CD4-positive, alpha-beta T cell treated with Interleukin-6 for 4 hours (primary cell): Measurements from ENCODE around the gene ASPHD2.
"Not testable (repeated sequence)": the region's sequence is repeated elsewhere in the genome, so short reads cannot be mapped to it uniquely, and the experiment has no call there.

Experiments used
- DNase-seq: peaks from one replicate; pipeline ENCODE4 v3.0.0-alpha.2; 2020; ENCODE audit warnings: mixed read lengths

The ASPHD2 gene, protein sequence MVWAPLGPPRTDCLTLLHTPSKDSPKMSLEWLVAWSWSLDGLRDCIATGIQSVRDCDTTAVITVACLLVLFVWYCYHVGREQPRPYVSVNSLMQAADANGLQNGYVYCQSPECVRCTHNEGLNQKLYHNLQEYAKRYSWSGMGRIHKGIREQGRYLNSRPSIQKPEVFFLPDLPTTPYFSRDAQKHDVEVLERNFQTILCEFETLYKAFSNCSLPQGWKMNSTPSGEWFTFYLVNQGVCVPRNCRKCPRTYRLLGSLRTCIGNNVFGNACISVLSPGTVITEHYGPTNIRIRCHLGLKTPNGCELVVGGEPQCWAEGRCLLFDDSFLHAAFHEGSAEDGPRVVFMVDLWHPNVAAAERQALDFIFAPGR

DNA sequence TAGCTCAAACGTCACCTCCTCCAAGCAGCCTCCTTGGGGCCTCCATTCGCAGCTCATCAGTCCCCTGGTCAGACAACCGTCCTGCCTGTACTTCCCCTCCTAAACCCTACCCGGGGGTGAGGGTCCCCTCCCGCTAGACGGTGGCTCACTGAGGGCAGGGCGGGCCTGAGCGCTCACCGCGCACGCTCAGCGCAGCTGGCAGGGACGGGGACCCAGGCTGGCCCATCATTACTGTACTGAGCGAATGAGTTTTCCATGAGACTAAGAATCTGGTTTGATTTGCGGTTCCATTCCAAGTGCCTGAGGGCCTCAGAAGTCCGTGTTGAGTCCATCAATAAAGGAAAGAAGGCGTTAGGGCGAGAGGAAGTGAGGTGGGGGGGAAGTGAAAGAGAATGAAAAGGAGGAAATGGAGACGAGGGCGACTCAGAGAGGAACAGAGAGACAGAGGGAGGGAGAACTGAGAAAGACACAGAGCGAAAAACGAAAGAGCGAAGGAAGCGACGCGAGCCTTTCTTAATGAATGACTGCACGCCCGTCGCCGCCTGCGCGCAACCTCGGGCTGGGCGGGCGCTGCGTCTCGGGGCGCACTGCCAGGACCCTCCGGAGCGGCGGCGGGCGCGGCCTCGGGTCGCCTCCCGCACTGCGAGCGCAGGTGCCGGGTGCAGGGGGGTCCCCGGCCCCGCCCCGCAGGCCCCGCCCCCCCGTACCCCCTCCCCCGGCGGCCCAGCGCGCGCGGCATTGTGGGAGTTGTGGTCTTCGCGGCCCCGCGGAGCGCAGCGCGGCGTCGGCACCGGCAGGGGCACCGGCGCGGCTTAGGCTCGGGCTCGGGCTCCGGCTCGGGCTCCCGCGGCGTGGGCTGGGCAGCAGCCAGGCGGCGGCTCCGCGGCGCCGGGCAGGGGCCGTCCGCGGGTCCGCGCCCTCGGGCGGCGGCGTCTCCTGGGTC, at the start of gene ASPHD2:
TSS of gene ASPHD2 (plus strand) at position 746 of the 943 bp plus-strand sequence. CDS start 4,356 bp downstream, outside the sequence.
- peak; percentile 88 for DNase-seq

DNA sequence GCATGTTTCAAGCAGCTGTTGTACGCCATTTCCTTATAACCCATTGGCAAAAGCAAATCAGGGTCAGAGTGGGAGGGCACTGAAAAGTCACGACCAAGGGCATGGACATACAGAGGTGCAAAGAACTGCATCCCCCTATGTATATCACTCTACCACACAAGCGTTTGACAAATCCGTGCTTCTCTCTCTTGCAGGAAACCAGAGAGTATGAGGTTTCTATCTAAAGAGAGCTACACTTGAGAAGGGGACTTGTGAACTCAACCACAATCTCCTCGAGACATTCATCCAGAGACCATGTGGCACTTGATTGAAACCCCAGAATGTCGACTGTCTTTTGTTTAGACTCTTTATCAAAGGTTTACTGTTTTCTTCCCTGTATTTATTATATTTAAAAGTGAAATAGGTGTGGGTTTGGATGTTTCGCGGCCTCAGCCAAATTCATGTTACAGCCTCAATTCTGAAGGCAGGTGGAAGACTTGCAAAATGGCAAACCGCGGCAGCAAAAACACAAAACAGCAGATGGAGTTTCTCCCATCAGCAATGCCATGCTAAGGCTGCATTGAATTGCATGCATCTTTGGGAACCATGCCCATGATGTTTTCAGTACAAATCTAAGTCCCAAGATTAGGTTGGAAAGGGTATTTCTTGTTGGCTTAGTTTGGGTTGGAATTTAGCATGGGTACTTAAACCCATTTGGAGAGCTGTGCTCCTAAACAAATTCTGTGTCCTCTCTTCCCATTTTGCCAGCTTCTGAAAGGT, 48.8 kb upstream of the ASPHD2 start:
- no peak for DNase-seq

DNA sequence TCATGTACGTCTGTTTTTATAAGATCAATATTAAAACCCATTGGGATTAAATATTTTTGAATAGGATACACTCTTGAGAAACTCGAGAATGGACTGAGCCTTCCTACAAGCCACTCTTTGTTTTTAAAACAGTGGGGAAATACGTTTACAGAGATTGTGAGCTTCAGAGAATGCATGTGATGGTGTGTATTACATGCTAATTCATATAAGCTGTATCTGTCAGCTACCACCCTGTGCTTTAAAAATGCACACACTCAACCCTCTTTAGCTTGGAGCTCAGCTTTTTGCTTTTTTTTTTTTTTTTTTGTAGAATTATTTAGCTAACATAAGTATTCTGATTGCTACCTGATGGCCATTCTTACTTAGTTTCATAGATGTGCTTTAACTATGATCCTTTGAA, 46.3 kb upstream of the ASPHD2 start:
- no peak for DNase-seq

DNA sequence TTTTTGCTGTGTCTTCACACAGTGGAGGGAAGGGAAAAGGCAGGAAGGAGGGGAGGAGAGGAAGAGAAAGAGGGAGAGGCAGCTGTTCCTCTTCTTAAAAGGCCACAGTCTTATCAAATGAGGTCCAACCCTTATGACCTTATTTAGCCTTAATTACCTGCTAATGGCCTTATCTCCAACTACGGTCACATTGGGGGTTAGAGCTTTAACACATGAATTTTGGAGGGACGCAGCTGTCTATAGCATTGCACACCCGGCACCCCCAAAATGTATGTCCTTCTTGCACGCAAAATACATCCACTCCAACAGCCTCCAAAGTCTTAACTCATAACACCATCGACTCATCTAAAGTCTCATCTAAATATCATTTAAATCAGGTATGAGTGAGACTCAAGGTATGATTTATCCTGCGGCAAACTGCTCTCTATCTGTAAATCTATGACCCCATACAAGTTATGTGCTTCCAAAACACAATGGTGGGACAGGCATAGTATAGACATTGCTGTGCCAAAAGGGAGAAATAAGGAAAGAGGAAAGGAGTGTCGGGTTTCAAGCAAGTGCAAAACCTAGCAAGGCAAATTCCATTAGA, 45.0 kb upstream of the ASPHD2 start:
- DNase-seq: no peak

DNA sequence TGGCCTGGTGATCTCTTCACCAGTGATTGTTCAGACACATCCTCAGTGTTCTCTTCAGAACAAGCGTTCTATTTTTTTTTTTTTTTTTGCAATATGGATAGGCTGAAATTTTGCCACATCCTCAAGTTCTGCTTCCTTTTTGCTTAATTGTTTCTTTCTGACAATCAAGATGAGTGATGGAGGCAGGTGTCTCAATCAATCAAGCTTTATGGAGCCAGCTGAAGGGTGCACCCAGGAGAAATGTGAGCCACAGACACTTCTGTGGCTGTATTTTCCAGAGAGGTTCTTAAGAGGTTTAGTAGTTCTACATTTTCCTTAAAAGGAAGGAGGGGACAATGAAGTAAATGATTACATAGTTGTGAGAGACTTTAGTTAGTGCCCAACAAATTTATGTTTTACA, 43.9 kb upstream of the ASPHD2 start:
- DNase-seq: no peak

DNA sequence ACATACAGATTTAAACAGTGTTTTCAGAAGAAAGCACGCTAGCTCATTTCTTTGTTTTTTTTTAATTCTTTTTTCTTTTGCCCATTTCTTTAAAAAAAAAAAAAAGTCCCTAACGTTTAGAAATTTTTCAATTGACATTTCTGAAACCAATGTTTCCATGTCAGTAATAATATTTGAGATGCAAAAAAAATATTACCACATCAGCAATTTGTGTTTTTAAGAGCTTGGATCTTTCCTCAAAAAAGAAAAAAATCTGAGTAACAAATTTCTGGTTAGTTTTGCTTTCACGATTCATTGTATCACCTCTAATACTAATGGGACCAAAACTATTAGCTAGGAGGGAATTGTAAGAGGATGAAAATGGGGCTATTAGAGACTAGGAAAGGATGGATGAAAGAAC, 39.9 kb upstream of the ASPHD2 start:
- DNase-seq: no peak

DNA sequence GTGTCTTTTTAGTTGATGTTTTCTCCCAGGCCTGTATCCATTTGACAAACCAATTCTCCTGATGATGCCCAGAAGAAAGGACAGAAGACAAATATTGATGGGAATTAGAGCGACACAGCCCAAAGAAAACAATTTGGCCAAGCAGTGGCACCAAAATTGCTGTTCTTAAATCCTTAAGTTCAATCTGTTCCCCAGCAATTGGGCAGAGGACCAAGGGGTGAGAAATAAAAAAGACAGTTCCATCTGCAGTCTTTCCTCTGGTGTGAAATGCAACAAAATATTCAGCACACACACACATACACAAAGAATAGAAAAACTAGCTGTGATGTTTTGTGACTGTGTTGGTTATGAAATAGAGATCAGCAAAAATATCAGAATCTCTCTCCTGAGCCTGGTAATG, 38.0 kb upstream of the ASPHD2 start:
- no peak for DNase-seq

DNA sequence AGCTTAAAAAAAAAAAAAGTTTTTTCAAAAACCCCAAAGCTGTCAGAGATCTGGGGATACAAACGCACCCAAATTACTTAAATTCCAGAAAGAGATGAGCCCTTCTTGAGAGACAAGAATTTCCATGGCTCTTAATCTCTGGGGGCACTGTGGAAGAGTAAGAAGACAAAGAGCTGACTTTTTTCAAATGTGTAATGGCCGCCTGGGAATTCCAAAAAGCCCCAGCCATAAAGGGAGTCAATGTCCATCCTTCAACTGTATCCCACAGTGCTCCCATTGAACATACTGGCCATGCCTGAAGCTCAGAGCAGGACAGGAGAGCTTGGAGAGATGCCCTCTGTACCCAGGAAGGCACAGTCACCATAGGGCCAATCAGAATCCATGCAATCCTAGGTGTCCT, 37.4 kb upstream of the ASPHD2 start:
- no peak for DNase-seq

DNA sequence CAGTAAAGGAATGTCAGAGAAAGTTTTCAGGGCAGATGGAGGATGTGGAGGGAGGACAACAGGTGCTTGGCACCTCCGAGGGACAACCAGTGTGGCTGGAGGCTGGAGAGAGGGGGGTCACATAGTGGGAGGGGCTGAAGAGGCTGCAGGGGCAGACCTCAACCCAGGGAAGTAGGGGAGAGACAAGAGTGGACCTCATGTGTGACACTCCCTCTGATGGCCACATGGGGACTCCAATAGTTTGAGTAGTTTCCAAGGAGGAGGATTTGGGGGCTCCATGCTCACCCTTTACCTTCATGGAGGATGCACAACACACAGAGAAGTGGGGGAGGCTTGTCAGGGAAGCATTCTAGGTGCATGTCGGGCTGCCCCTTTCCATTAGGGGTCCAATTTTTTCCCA, 35.1 kb upstream of the ASPHD2 start:
- no peak for DNase-seq

DNA sequence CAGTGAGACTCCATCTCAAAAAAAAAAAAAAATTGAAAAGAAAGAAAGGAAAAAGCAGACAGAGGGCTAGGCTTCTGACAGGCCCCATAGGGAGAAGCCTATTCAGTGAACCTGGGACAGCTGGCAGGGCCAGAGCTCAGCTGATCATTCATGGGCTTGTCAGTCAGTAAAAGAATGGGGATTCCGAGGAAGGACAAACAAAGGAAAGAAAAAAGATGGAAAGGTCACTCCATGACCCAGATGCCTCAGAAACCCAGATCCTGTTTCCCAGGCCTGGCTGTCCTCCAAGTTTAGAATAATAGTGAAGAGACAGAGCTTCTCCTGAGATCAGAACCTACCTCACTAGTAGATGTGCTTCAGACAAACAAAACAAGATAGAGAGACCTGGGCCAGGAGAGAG, 34.3 kb upstream of the ASPHD2 start:
- DNase-seq: no peak

DNA sequence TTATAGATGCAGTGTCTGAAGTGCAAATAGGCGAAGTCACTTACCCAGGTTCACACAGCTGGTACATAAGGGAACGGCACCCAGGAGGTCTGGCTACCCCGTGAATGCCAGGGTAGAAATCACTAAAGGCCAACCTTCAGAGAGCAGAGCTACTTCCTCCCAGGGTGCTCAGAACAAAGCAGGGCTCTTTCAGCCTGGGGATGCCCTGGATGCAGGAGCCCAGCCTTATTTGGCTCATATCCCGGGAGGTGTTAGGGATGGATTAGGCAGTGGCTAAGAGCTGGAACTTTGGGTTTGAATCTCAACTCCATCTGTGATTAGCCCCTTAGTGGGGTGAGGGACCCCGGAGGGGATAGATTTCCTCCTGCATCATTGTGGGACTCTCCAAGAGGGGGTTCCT, 33.1 kb upstream of the ASPHD2 start:
- DNase-seq: no peak

DNA sequence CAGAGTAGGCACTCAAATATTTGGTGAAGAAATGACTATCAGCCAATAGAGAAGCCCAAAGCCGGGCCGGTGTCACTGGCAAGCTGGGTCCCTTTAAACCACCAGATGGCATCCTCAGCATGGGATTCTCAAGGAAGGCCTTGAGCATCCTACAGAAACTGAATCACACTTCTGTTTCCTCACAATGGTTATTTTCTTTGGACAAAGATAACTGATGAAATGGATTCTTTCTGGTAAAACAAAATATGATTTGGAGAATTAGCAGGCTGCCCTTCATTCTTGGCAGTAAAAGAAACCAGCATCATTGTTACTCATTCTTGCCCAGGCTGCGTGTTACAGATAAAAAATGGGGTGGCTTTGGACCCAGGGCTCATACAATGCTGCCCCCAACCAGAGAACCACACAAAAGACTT, 30.3 kb upstream of the ASPHD2 start:
- peak; percentile 67 for DNase-seq

DNA sequence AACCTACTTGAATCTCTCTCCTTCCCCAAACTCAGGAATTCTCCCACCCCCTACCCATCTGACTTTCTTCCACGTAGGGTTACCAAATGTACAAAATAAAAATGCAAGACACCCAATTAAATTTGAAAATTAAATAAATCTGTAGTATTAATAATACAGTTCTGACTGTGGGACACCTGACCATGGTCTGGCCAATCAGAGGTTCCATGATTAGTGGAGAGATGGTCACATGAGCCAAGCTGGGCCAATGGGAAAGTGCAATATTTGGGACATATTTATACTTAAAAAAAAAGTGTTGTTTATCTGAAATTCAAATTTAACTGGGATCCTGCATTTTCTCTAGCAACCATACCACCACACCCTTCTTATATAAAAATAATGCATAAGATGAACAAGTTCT, 29.8 kb upstream of the ASPHD2 start:
- no peak for DNase-seq

DNA sequence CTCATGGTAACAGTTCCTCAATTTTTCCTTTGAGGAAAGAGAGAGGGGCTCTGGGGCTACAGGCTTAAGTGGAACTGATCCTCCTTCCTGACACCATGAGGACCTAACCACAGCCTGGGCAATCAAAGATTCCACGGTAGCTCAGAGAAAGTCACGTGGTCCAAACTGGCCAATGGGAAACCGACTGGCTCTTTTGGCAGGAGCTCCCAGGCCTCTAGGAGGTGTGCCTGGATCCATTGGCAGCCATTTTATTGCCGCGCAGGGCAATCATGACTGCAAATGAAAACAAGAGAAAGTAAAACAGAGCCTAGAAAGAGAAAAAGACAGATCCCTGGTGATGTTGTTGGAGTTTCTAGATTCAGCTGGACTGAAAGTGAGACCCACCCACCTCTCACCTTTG, 27.3 kb upstream of the ASPHD2 start:
- DNase-seq: no peak

DNA sequence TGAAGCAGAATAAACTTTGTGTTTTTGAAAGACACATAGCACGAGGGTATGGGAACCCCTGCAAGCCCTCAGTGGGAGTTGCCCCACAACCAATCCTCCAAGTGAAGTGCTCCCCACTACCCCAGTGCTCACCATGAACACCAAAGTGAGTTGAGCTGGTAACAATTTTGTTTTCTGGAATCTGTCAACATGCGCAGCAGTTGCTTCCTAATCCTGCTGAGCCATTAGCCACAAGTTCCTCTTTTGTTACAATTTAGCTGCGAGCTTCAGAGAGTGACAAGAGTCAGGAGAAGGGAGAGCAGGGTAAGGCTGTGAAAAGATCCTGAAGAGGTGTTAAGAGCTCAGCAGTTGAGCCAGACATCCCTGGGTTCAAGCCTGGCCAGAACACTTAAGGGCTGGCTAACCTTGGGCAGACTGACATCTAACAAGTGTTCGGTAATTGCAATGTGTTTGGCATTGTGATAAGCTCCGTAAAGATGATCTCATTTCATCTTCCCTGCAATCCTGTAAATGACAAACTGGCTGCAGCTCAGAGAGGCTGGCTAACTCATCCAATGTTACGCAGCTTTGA, 24.1 kb upstream of the ASPHD2 start:
- DNase-seq: no peak

DNA sequence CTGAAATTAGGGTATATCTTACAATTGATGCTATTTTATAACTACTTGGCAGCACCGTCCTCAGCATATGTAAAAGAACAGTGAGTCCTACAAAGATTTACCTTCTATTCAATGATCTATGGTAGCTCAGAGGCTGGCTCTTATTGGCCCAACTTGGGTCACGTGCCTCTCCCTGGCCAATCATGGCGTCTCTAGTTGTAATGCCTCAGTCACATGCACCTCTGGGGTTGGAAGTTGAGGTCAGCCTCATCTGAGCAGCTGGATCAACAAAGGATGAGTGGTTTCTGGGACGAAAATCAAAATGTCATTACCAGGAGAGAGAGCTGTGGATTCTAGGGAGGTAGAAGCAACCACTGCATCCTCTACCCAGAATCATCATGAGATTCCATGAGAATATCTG, 22.9 kb upstream of the ASPHD2 start:
- no peak for DNase-seq

DNA sequence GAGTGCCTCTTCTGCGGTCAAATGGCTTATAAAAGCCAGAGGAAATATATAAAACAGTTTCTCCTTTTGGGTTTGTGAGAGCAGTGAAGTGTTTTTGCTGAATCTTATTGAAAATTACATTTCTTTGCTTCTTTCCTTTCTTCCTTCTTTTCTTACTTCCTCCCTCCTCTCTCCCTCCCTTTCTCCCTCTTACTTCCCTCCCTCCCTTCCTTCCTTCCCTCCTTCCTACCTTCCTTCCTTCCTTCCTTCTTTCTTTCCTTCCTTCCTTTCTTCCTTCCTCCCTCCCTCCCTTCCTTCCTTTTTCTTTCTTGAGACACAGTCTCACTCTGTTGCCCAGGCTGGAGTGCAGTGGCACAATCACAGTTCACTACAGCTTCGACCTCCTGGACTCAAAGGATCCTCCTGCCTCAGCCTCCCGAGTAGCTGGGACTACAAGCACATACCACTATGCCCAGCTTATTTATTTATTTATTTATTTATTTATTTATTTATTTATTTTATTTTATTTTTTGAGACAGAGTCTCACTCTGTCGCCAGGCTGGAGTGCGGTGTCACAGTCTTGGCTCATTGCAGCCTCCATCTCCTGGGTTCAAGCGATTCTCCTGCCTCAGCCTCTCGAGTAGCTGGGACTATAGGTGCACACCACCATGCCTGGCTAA, 20.4 kb upstream of the ASPHD2 start:
- not testable (repeated sequence) for DNase-seq

DNA sequence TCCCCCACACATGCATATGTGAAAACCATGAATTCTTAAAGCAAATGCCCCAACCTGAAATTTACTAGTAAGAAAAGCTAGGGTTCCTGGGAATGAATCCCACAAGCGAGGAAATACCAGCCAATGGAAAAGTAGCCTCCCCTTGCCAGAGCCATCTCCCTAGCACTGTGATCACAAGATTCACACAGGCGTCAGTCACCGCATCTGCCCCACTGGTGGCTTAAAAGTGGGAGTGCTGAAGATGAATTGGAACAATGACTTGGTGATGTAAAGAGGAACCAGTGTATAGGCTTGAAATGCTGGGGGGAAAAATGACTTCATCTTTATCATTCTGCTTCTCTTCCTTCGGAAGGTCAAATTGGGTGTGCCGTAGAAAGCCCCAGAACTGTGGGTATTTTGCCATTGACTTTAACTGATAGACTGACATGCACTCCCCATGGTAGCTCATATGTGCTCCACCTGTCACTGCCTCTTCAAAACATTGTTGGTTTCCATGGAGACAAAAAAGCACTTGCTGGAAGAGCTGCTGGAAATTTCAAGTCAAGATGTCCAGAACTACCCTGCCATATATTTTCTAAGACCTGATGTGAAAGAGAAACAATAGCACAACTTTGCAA, 19.2 kb upstream of the ASPHD2 start:
- DNase-seq: no peak

DNA sequence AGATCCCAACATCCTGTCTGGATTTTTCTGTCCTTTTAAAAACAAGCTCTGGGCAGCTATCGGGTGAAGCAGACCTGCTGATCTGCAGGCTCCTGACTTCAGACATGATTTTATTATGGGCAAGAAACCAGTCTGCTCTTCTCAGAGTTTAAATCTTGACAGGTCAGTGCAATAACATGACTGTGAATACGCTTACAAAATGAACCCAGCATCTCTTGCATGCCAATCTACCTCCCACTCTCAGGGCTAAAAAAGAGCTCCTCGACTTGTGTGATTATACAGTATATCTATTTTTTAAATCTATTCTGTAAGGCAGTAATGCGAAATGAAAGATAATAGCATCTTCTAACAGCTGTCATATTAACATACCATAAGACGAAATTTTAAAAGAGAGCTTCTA, 18.7 kb upstream of the ASPHD2 start:
- no peak for DNase-seq

DNA sequence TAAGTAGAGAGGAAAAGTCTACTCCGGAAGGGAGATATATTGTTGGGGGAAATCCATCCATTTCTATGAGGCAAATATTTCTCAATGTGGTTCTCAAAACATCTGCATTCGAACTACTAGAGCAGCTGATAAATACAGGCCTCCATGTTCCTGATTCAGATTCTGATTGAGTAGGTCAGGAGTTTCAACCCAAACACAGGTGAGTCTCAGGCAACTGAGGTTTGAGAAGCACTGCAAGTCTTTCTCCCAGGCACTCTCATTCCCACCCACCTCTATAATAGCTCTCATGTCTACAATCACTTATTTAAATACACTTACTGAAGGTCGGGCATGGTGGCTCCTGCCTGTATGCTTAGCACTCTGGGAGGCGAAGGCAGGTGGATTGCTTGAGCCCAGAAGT, 14.7 kb upstream of the ASPHD2 start:
- no peak for DNase-seq

DNA sequence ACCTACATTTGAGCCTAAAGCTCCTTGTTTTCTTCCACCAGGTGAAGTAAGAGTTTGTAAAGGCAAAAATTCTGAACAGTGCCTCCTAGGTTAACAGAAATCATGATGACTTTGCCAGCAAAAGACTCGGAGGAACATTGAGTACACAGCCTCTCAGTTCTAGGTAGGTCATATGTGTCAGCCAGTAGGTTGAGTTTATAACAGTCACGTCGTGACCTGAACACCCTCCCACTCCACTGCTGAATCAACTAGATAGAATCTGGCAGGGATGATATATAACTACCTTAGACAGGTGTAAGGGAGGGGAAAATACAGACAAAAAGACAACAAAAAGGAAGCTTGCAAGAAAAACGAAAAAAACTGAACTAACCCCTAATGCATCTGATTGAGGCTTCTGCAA, 12.8 kb upstream of the ASPHD2 start:
- no peak for DNase-seq
